A549 (cell line): ENCODE results near the gene TOMM40L.

Source experiments
- RAD21 ChIP-seq, 2 experiments: fragments of >200 bp in 1 of 2; sonication (Bioruptor Twin) in 1 of 2; formaldehyde crosslinking in 1 of 2; IDR thresholded peaks in 1 of 2; conservative IDR thresholded peaks in 1 of 2; 2 replicates in 1 of 2; 3 replicates in 1 of 2; pipeline ENCODE4 v1.6.1; 2012 to 2018; ENCODE audit warnings: inconsistent platforms in 1 of 2
- SMC3 ChIP-seq: fragments of >200 bp; sonication (Bioruptor Twin); formaldehyde crosslinking; IDR thresholded peaks from 3 replicates; pipeline ENCODE4 v1.6.1; 2018; ENCODE audit warnings: inconsistent platforms
- TF ChIP-seq, protein P1 (sequence below): fragments of >200 bp; sonication (Bioruptor Twin); formaldehyde crosslinking; IDR thresholded peaks from 3 replicates; pipeline ENCODE4 v1.5.1; 2016

DNA sequence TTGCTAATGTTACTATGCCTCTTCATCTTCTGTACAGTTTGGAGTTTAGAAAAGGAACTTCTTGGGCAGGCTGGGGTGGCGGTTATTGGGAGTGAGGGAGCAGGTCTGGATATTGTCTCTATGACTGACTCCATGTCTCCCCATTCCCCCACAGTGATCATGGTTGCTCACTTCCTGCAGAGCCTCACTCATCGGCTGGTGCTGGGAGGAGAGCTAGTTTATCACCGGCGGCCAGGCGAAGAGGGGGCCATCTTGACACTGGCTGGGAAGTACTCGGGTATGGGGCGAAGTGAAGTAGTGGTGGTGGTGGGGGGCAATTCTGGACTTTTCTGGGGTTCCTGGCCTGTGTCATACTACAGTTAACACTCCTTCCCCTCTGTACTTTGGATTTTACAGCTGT is 2.2 kb downstream of the TOMM40L start:
- TF ChIP-seq, protein P1, sequence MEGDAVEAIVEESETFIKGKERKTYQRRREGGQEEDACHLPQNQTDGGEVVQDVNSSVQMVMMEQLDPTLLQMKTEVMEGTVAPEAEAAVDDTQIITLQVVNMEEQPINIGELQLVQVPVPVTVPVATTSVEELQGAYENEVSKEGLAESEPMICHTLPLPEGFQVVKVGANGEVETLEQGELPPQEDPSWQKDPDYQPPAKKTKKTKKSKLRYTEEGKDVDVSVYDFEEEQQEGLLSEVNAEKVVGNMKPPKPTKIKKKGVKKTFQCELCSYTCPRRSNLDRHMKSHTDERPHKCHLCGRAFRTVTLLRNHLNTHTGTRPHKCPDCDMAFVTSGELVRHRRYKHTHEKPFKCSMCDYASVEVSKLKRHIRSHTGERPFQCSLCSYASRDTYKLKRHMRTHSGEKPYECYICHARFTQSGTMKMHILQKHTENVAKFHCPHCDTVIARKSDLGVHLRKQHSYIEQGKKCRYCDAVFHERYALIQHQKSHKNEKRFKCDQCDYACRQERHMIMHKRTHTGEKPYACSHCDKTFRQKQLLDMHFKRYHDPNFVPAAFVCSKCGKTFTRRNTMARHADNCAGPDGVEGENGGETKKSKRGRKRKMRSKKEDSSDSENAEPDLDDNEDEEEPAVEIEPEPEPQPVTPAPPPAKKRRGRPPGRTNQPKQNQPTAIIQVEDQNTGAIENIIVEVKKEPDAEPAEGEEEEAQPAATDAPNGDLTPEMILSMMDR: no peak
- TF ChIP-seq SMC3 (no peak), RAD21 (conservative IDR thresholded peaks at IDR 0.05 in 1 of 2, IDR thresholded peaks at IDR 0.05 in 1 of 2) (no peak)
